Left ventricle myocardium inferior (tissue), 1 donor: Measurements from ENCODE around the gene MAP1LC3B. TPM values are rescaled to one million over a fixed set of nuclear protein-coding genes. Genes with fewer than 3 reads are reported as not detected.

ENCODE experiments used
- DNase-seq: peaks from one replicate; pipeline ENCODE4 v3.0.0-alpha.2; 2020
- H3K27ac ChIP-seq: fragments of 200-600 bp; replicated peaks from 2 replicates; pipeline ENCODE4 v1.8.0; 2021
- H3K27me3 ChIP-seq: fragments of 200-600 bp; 2 replicates; pipeline ENCODE4 v1.8.0; 2021; ENCODE audit warnings: low read depth
- H3K36me3 ChIP-seq: fragments of 200-600 bp; 2 replicates; pipeline ENCODE4 v1.8.0; 2021
- H3K4me1 ChIP-seq: fragments of 200-600 bp; 2 replicates; pipeline ENCODE4 v1.8.0; 2021
- H3K4me3 ChIP-seq: fragments of 200-600 bp; 2 replicates; pipeline ENCODE4 v1.8.0; 2021; ENCODE audit warnings: mild to moderate bottlenecking, moderate library complexity
- H3K9me3 ChIP-seq: fragments of 200-600 bp; replicated peaks from 2 replicates; pipeline ENCODE4 v1.8.0; 2021
- intact Hi-C: fragments of 100-400 bp; cut with micrococcal nuclease; formaldehyde crosslinking; loops from one replicate; pipeline ENCODE4 v1.11.0; 2022
- total RNA-seq: library from RNA; stranded (reverse); fragmentation: NEBNext Ultra II Directional; extraction: Animal tissue kit (Norgen Biotek cat#: 25700); gene quantifications from one replicate; pipeline ENCODE4 v1.2.1, GENCODE V29; 2021
- TF ChIP-seq, protein P1 (sequence below): fragments of 200-600 bp; IDR thresholded peaks from 2 replicates; pipeline ENCODE4 v1.8.0; 2021; ENCODE audit warnings: antibody characterized with exemption, mild to moderate bottlenecking, borderline replicate concordance
- donor health status: DM: no; HTN: yes; CAD: no; lungs with severe emphysema.

MAP1LC3B gene
- total RNA-seq, 1 donor from 2014 or later: 131 TPM

- no peaks in the 10 kb centered on the region for H3K27me3 ChIP-seq
- H3K9me3 ChIP-seq: no peaks in the 10 kb centered on the region
- intact Hi-C loops: no loop called here
Measured at GRCh38 chr16:87414251-87414680, 22.1 kb downstream of the MAP1LC3B start.

GRCh38 chr16:87415441-87415840 is 23.3 kb downstream of the MAP1LC3B start:
- H3K27me3 ChIP-seq: no peaks in the 10 kb centered on the region
- H3K36me3 ChIP-seq: peaks cover 92% of the 10 kb centered on the region
- DNase-seq: peak; percentile 5
- TF ChIP-seq, protein P1, sequence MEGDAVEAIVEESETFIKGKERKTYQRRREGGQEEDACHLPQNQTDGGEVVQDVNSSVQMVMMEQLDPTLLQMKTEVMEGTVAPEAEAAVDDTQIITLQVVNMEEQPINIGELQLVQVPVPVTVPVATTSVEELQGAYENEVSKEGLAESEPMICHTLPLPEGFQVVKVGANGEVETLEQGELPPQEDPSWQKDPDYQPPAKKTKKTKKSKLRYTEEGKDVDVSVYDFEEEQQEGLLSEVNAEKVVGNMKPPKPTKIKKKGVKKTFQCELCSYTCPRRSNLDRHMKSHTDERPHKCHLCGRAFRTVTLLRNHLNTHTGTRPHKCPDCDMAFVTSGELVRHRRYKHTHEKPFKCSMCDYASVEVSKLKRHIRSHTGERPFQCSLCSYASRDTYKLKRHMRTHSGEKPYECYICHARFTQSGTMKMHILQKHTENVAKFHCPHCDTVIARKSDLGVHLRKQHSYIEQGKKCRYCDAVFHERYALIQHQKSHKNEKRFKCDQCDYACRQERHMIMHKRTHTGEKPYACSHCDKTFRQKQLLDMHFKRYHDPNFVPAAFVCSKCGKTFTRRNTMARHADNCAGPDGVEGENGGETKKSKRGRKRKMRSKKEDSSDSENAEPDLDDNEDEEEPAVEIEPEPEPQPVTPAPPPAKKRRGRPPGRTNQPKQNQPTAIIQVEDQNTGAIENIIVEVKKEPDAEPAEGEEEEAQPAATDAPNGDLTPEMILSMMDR: no peak
- no peaks in the 10 kb centered on the region for H3K9me3 ChIP-seq
- no peak overlapping the region for H3K27ac ChIP-seq
- H3K4me3 ChIP-seq: no peak overlapping the region
- H3K4me1 ChIP-seq: peaks cover 6% of the 10 kb centered on the region
- intact Hi-C loops: no loop called here

More at GRCh38 chr16:87414251-87414680, 22.1 kb downstream of the MAP1LC3B start:
- H3K4me1 ChIP-seq: peaks cover 6% of the 10 kb centered on the region
- TF ChIP-seq, protein P1: no peak
- peaks cover 92% of the 10 kb centered on the region for H3K36me3 ChIP-seq
- peak; percentile 9 for DNase-seq
- no peak overlapping the region for H3K4me3 ChIP-seq
- no peak overlapping the region for H3K27ac ChIP-seq

- H3K36me3 ChIP-seq: peaks cover 92% of the 10 kb centered on the region
- H3K27ac ChIP-seq: no peak overlapping the region
- no peak overlapping the region for H3K4me3 ChIP-seq
- TF ChIP-seq, protein P1: peak; percentile 73
- DNase-seq: peak; percentile 25
- H3K27me3 ChIP-seq: no peaks in the 10 kb centered on the region
- peaks cover 6% of the 10 kb centered on the region for H3K4me1 ChIP-seq
- intact Hi-C loops: no loop called here
- H3K9me3 ChIP-seq: no peaks in the 10 kb centered on the region
Measured at GRCh38 chr16:87416826-87417527, 24.8 kb downstream of the MAP1LC3B start.

DNA sequence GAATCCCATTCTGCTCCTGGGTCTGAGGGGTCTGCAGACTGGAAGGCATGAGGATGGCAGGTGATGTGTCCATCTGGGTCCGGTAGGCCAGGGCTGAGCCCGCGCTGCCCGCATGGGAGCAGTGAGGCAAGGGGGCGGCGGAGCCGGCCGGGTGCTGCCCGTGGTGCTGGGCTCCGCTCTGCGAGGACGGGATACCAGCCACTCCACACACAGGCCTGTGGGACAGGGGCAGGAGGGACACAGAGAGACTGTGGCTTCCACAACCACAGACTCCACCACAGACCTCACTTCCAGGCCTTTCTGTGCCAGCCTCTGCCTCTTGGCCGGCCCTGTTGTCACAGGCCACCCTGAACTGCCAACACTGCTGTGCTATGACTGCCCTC is 25.4 kb downstream of the MAP1LC3B start:
- peak; percentile 10 for DNase-seq
- TF ChIP-seq, protein P1: no peak
- Histone ChIP-seq H3K9me3 (no peaks in the 10 kb centered on the region), H3K4me3 (no peak overlapping the region), H3K27ac (no peak overlapping the region), H3K27me3 (no peaks in the 10 kb centered on the region), H3K36me3 (peaks cover 92% of the 10 kb centered on the region), H3K4me1 (peaks cover 6% of the 10 kb centered on the region)
- intact Hi-C loops: no loop called here

- DNase-seq: peak; percentile 1
- H3K4me1 ChIP-seq: peaks cover 6% of the 10 kb centered on the region
- peaks cover 92% of the 10 kb centered on the region for H3K36me3 ChIP-seq
- H3K9me3 ChIP-seq: no peaks in the 10 kb centered on the region
- no peak overlapping the region for H3K27ac ChIP-seq
- TF ChIP-seq, protein P1: no peak
- H3K4me3 ChIP-seq: no peak overlapping the region
- no peaks in the 10 kb centered on the region for H3K27me3 ChIP-seq
- intact Hi-C loops: no loop called here
Measured at GRCh38 chr16:87418216-87418615, 26.1 kb downstream of the MAP1LC3B start.
